Activated T-cell treated with anti-CD3 and anti-CD28 coated beads for 1 hour (primary cell): ENCODE measurements around the gene OR2W1.

Experiments
- DNase-seq: peaks from one replicate; pipeline ENCODE4 v3.0.0-alpha.2; 2020; ENCODE audit warnings: low read depth

The OR2W1 gene

DNA sequence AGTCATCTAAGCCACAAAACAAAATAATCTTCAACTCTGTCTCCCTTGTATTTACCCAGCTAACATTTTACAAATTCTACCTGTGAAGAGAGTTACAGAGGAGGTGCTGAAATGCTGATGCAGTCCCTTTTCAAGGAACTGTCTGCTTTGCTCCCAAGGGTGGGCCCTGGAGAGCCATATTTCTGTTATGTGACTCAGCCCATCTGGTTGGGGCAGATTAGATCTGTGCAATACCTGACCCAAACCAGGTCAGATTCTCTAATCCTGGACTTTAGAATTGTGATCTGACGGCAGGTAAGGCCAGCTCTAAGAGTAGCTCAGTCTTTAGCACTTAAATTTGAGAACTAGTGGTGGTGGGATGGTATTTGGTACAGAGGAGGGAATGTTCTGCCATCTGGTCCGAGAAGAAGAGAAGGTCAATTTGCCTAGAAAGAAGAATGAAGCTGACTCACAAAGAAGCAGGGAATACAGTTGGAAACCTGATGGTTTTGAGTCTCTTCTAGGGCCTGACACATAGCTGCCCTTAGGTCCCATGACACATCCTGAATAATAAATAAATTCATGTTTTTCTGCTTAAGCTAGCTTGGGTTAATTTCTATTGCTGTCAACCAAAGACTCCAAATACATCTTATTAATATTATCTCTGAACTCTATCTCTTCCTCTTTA, 48.0 kb downstream of the OR2W1 start:
- DNase-seq = no peak

DNA sequence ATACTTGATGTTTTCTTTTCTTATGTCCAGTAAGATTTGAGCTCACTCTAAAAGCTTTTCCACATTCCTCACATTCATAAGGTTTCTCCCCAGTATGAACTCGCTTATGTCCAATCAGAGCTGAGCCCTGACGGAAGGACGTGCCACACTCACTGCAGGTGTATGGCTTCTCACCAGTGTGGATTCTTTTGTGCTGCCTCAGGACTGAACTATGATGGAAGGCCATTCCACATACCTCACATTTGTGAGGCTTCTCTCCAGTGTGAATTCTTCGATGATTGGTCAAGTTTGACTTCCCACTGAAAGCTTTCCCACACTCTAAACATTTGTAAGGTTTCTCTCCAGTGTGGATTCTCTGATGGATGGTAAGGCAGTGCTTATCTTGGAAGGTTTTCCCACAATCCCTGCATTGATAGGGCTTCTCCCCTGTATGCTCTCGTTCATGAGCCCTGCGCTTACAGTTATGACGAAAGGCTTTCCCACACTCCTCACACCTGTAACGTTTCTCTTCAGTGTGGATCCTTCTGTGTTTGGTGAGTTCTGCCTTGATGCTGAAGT, 49.8 kb downstream of the OR2W1 start:
- no peak for DNase-seq
